NCI-H82 treated with DMSO at 0.1 percent for 48 hours (cell line): Measurements from ENCODE around the gene GPX6.
A peak's percentile ranks its signal among the peaks of the same experiment; 100 is the strongest.
"Not testable (repeated sequence)": the region's sequence is repeated elsewhere in the genome, so short reads cannot be mapped to it uniquely, and the experiment has no call there.

Experiments
- DNase-seq: peaks from one replicate; lab custom pipeline; 2025; ENCODE audit not compliant: unreplicated experiment; lab: John Stamatoyannopoulos, UW

GPX6 gene, protein sequence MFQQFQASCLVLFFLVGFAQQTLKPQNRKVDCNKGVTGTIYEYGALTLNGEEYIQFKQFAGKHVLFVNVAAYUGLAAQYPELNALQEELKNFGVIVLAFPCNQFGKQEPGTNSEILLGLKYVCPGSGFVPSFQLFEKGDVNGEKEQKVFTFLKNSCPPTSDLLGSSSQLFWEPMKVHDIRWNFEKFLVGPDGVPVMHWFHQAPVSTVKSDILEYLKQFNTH

GRCh38 chr6:28515676-28516075 is at the start of gene GPX6:
GPX6 (minus strand) TSS chr6:28515793; CDS start chr6:28515743, 50 bp downstream.
- DNase-seq: no peak

- no peak for DNase-seq
Observed at GRCh38 chr6:28563430-28564095, 48.0 kb upstream of the GPX6 start.

DNA sequence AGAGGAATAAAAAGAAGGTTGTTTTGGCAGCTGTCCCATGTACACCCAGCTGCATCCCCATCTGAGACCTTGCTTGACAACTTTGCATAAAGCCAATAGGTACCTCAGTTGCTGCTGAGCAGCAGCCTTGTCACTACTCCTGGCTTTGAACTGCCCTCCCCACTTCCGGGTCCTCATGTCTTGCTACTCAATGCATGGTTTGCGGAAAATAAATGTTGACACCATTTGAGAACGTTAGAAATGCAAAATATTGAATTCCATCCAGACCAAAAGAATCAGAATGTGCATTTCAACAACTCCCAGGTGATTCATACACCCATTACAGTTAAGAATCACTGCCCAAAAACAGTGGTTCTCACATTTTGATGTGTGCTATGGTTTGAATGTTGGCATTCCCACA is 43.0 kb upstream of the GPX6 start:
- DNase-seq: no peak

DNA sequence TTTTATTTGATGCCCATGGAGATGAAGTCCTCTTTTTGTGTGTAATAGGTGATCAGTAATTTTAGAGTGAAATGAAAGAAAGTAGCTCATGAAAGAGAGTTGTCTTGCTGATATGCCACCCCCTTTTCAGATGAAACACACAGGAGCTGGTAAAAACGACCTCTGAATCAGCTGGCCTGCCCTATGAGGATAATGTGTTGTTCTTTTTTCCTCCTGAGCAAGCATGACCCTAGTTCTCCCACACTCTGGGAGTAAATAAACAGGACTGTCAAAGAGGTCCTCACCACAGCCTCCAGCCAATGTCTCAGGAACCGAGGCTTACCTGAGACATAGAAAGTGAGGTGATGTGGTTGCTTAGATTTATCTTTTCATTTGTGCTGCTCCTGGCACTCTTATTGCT is 39.5 kb upstream of the GPX6 start:
- DNase-seq: no peak

GRCh38 chr6:28553986-28554881 is 38.6 kb upstream of the GPX6 start:
- no peak for DNase-seq

DNA sequence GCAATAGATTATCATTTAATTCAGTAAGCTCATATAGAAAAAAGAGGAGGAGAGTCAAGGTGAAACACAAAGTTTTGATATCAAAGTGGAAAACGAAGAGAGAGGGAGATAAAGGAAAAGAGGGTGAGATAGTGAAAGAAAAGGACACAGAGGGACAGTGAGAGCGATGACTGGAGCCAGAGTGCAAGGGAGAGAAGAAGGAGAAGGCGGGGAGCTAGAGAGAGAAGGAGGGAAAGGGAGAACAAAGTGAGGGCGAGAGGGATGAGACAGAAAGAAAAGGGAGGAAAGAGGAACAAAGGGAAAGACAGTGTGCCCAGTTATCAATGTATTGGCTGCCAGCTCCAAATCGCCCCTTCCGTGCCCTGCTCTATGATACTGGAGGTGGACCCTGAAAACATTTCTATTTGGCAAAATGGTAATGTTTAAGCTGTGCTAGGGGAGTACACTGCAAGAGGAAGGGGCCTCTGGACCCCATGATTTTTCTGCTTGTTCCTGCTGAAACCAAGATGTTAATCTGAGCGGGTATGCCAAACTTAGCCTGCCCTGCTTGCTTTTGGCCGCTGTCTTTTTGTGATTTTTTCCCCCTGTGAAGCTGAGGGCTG is 37.9 kb upstream of the GPX6 start:
- DNase-seq: no peak

DNA sequence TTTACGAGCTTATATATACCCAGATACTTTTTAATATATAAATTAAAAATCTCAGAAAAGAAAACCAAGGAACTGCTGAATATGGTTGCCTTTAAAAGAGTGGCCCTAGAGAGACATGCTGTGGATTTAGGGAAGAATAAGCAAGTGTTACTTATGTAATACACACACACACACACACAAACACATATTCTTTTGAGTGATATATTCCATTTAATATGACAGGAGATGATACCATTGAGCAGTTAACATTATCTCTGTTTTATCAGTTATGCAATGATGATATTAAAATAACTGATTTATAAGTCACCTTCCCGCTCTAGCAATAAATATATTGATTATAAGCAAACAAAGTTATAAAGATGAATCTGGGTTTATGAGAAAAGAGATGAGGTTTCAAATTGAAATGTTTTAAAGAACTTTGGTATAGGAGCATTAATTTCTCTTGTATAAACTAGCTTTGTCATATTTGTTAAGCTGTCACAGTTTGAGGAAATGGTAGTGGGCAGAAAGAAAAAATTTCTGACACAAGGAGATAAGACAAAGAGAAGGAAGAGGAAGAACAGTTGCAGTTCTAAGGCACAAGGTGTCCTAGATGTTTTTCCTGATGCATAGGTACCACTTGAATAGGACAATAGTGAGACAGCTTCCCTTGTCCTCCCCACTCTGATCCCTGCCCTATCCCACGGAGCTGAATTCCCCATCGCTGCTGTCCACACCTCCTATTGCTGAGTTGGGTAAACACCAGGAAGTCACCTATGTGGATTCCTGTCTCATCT is 36.5 kb upstream of the GPX6 start:
- no peak for DNase-seq

DNA sequence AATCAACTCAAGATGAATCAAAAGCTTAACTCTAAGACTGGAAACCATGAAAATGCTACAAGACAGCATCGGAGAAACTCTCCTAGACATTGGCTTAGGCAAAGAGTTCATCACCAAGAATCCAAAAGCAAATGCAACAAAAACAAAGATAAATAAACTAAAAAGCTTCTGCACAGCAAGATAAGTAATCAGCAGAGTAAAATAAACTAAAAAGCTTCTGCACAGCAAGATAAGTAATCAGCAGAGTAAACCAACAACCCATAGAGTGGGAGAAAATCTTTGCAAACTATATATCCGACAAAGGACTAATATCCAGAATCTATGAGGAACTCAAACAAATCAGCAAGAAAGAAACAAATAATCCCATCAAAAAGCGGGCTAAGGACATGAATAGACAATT is 31.4 kb upstream of the GPX6 start:
- DNase-seq: not testable (repeated sequence)

DNA sequence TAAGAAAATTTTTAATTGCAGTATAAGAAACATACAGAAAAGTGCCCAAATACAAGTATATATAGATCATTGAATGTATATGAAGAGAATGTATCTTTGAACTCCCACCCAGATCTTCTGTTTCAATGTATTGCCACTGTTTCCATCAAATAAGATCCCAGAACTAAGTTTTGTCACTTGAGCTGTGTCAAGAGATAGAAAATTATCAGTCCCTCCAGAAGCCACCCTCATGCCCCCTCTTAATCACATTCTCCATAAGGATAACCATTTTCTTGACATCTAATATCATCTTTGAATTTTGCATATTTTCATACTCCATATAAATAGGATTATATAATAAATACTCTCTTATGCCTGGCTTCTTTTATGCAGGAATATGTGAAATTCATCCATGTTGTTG is 30.4 kb upstream of the GPX6 start:
- DNase-seq: no peak

DNA sequence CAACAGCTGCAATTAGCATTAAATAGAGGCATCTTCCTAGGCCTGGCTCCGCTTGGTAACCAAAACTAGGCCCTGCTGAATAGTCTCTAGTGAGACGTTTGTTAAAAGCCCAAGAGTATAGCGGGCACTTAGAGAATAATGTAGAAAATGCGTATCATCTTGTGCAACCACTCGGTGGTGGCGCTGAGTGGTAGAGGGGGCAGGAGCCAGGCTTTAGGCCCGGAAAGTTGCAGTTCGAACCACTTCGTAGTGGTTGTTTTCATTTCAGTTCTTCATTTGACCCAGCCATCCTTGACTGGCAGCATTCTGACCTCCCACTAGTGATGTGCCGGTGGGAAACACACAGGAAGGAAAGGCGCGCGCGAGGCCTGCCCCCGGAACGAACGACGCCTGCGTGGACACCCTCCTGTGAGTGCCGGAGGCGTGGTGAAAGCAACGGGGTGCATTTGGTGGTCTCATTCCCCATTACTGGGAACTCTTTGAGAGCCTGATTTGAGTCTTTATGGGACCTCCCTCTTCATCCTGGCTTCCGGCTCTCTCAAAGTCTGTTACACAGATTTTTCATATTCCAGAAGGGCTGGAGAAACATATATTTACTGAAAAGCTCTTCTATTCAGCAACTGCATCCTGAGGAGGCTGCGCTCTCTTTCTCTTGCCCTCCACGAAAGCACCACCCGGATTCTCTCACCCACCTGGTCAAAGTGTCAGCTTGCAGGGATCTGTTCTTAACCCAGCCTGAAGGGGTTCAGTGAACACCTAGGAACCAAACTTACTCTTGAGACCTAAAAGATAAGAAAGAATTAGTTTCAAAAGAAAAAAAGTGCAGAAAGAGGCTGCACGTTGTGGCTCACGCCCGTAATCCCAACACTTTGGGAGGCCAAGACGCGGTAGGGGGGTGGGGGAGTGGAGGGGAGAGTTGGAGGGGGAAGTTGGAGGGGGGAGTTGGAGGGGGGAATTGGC is 28.3 kb upstream of the GPX6 start:
- peak; percentile 43 for DNase-seq

- DNase-seq: peak; percentile 74
Observed at GRCh38 chr6:28542440-28543296, 27.1 kb upstream of the GPX6 start.

- DNase-seq: no peak
Observed at GRCh38 chr6:28541996-28542395, 26.4 kb upstream of the GPX6 start.

- DNase-seq: no peak
Observed at GRCh38 chr6:28537509-28538140, 22.0 kb upstream of the GPX6 start.

GRCh38 chr6:28537065-28537464 is 21.5 kb upstream of the GPX6 start:
- no peak for DNase-seq

- DNase-seq: no peak
Observed at GRCh38 chr6:28534875-28535274, 19.3 kb upstream of the GPX6 start.

DNA sequence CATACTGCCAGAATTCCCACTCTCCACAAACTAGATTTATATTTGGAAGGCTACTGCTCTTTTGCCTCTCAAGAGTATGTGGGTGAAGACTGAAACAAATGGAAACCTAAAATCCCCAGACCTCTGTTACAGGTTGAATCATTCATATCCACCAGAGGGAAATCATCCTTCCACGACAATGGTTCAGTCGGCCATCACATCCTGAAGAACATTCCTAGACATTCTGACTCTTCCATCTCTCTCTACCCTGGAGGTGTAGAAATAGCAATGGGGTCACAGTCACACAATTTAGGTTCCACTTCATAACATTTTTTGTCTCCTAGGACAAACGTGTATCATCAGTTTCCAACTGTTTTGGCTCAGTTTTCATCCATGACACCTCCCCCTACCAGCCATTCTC is 18.7 kb upstream of the GPX6 start:
- DNase-seq: no peak

- DNase-seq: peak; percentile 2
Observed at GRCh38 chr6:28531479-28532128, 16.0 kb upstream of the GPX6 start.

DNA sequence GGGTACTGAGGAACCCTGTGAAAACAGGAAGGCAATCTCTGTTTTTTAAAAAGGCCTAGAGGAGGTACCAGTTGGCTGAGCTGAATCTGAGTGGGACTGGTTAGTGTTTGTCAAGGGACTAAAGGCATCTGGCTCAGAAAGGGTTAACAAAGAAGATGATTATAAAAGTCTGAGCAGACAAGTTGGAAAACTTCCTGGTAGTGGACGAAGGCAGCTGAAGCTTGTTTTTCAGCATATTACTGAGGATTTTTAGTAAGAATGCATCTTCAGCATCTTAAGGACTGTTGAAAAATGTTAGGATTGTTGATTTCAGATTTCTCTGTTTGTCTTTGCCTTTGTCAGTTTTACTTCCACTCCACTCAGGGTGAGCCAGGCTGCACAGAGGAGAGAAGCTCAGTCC is 15.2 kb upstream of the GPX6 start:
- no peak for DNase-seq
